OCI-LY3 (cell line): ENCODE data around the gene GALNT16.

Experiments used
- CTCF ChIP-seq: fragments of 200-600, 300-600 bp; sonication (generic); IDR thresholded peaks from 2 replicates; pipeline ENCODE4 v1.5.1; 2014; ENCODE audit warnings: antibody characterized with exemption, low read length, low read depth
- EZH2phosphoT487 ChIP-seq: fragments of 200-600 bp; shearing (Covaris generic); IDR thresholded peaks from 2 replicates; pipeline ENCODE4 v1.6.1; 2018; ENCODE audit warnings: antibody characterized with exemption, mixed run types, low read depth

GRCh38 chr14:69395929-69396328 is 136.0 kb downstream of the GALNT16 start:
- TF ChIP-seq CTCF (no peak), EZH2phosphoT487 (no peak)
